ENCODE results near the gene RAB34.

GRCh38 chr17:28740406-28741357 lies 23.0 kb upstream of the RAB34 start:
- TF ChIP-seq POLR2AphosphoS5 (IDR thresholded peaks at IDR 0.05) (no peak), POLR2A (IDR thresholded peaks at IDR 0.05) (no peak)

Measured in breast epithelium (tissue), 3 donors.